HG02981 (cell line): ENCODE measurements around the gene LRP1.

ENCODE experiments used
- ATAC-seq: cut with Tn5 transposase; IDR thresholded peaks from one replicate; pipeline ENCODE4 v1.9.1; 2021; ENCODE audit warnings: mild to moderate bottlenecking, moderate library complexity; ENCODE audit not compliant: unreplicated experiment

Gene LRP1

DNA sequence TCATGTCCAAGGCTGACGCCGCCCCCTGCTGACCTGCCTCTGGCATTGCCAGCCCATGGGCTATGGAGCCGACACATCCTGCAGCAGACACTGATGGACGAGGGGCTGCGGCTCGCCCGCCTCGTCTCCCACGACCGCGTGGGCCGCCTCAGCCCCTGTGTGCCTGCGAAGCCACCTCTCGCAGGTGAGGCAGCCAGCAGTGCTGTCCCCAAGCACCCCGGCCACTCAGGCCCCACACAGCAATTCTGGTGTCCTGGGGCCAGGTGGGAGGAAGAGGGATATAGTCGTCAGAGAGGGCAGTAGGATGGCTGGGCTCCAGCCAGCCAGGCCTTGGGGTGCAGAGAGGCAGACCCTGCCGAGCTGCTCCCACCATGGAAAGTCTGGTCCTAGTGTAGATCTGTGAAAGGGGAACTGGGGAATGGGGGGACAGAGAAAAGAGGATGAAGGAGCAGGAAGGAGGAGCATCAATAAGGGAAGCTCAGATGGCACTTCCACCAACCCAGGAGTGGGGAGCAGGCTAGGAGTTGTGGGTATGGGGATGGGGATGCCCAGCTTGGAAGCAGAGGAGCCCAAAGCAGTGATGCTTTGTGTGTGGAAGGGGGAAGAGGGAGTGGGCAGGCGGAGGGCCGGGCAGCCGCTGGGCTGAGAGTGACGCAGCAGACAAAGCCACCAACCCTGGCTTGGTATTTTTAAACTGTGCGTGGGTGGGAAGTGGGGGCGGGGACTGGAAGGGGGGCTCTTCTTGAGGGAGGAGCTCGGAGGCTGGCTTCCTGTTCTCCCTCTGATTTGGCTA is 34.7 kb upstream of the LRP1 start:
- ATAC-seq = no peak

DNA sequence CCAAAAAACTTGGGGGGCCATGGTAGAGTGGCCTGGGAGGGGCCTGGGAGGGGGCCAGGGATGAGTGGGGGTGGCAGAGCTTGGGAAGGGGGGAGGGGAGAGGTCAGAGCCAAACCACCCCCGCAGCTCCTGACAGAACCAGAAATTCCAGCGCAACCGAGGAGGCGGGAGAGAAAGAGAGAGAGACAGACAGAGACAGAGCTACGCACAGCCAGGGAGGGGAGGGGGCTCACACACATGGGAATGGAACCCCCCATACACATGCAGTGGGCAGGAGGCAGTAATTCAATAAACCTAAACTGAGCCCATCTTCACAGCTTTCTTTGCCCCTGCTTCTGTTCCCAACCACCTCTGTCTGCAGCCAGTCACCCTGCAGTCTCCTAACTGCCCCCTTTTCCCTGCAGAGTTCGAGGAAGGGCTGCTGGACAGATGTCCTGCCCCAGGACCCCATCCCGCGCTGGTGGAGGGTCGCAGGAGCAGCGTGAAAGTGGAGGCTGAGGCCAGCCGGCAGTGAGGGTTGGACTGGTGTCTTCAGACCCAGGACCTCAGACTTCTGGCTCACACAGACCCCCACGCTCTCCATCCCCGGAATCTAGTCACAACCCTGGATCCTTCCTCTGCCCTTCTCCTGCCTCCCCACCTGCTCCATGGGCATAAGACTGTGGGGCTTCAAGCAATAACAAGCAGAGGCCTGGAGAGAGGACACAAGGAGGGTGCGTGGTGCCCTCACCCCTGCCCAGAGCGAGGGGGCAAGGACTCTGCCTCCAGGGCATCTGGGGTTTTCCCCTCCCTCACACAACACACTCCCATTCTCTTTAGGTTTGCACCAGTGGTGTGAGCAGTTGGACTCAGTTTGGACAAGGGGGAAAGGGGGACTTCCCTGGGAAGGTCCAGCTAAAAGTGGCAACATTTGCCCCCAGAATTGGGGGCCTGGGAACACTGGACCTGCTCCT is 33.8 kb upstream of the LRP1 start:
- ATAC-seq = no peak

DNA sequence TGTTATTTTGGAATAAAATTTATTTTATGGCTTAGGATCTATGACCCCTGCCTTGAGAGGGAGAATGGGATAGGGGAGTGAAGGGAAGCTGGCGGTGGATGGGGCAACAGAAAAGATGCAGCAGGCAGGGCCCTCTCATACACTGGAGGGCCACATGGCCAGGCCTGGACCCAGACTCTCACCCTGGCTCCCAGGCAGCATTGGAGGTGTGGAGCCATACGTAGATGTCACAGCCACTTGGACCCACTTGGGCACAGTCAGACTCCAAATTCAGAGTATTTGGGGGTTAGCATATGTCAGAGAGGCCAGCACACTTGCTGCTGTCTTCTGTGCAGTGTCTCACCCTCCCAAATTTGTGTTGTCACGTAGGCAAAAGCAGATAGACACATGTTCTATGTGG is 32.8 kb upstream of the LRP1 start:
- no peak for ATAC-seq

DNA sequence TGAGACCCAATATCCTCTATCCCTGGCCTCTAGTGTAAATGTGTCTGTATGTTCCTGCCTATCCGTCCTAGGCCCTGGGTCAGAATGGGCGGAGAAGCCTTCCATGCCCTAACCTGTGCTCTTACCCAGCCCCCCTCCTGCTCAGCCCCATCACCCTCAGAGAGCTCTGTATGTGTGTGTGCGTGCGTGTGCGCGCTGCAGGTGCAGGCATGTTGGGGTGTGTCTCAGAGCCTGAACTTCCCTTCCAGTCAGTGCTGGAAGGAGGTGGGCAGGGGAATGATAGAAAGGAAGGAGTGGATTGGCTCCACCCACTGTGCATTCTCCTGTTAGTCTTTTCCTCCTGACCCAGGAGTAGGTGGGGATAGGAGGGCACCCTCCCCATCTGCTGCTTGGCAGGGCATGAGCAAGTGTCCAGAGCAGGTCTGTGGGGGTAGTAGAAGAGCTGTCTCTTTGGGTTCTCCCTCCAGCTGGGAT is 32.1 kb upstream of the LRP1 start:
- no peak for ATAC-seq

DNA sequence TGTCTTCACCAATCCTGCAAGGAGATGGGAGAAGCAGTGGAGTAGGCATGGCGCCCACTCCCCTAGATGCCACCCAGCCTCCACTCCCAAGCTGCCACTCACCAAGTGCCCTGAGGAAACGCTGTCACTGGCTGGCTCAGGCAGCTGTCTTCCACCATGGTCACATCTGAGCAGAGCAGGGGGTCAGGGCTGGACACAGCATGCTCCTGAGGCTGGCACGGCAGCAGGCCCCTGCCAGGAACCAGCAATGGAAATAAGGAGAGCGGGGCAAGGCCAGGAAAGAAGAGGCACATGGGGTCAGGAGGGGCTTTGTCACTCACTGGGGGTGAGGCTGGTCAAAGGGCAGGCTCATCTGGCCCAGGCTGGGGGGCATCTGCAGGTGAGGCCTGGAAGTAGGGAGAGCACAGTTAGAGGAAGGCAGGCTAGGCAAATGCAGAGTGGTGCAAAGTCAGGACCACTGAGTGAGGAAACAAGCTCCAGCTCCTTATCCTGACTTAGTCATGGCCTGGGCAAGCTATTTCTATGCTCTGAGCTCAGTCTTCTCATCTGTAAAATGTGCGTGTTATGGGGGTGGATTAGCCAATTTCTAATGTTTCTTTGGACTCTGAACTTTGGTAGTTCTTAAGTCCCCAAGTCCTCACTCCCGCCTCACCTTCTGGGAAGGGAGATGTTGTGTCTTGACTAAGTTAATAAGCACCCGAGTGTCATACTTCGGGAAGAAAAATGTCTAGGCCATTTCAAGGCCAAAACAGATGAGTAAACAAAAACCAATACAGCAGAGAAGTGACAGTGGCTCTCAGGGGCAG is 31.3 kb upstream of the LRP1 start:
- ATAC-seq = no peak

DNA sequence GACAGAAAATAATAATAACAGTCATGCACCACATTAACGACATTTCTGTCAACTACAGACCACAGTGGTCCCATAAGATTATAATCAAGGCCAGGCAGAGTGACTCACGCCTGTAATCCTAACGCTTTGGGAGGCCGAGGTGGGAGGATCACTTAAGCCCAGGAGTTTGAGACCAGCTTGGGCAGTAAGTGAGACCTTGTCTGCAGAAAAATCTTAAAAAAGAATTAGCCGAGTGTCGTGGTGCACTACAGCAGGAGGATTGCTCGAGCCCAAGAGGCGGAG is 30.8 kb upstream of the LRP1 start:
- no peak for ATAC-seq

DNA sequence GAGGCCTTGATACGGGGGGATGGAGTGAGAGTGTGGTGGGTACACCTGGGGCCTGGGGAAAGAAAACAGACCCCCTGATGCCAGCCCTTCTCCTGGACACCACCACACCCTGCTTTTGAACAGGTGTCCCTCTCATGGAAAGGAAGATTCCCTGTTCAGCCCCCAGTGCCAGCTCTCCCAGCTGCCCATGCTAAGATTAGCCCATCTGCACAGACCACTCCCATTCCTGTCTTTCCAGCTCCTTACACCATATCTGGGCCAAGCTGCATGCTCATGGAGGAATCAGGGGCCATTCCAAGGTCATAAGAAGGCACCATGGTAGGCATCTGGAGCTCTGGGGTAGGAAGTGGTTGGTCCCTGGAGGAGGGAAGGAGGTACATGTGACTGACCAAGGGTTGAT is 29.7 kb upstream of the LRP1 start:
- ATAC-seq = no peak

DNA sequence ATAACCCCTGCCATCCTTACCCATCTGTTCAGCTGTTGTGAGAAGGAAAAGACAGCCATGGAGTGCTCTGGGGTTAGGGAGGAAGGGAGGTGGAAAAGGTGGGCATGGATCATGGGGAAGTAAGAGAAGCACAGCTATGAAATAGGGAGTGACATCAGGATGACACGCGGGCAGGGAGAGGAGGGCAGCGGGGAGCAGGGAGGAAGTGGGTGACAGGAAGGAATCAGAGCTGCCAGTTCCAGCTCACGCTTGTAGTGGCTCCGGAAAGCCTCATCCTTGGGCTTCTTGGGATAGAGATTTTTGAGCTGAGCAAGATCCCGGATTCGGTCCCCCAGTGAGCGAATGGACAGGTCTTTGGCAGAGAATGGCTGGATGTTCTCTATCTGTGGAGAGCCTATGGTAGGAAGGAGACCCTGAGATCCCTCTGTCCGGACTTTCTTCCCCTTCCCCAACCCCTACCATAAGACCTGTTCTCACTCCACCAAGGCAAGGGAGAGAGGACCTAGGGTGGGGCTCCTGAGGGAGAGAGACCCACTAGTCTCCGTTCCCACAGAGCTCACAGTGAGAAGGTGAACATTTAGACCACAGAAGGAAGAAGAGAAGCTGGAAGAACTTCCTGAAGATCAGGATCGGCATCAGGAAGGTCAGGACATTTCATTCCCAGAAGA is 29.1 kb upstream of the LRP1 start:
- ATAC-seq = no peak

DNA sequence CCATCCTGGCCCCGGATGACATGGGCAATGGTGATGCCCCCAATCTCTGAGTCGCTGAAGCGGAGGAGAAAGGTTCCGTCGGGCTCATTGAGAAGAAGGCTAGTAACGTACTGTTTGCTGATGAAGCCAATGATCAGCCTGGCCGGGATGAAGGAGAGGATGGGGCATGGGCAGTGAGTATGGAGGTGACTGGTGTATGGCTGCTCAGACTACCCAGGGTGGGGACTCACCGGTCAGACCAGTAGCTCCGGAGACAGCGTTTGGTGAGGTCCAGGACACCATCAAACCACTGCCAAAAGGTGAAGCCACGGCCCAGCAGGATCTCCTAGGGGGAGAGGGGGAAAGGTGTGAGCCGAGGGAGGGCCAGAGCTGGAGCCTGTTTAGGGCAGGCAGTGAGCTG is 28.5 kb upstream of the LRP1 start:
- ATAC-seq = no peak

DNA sequence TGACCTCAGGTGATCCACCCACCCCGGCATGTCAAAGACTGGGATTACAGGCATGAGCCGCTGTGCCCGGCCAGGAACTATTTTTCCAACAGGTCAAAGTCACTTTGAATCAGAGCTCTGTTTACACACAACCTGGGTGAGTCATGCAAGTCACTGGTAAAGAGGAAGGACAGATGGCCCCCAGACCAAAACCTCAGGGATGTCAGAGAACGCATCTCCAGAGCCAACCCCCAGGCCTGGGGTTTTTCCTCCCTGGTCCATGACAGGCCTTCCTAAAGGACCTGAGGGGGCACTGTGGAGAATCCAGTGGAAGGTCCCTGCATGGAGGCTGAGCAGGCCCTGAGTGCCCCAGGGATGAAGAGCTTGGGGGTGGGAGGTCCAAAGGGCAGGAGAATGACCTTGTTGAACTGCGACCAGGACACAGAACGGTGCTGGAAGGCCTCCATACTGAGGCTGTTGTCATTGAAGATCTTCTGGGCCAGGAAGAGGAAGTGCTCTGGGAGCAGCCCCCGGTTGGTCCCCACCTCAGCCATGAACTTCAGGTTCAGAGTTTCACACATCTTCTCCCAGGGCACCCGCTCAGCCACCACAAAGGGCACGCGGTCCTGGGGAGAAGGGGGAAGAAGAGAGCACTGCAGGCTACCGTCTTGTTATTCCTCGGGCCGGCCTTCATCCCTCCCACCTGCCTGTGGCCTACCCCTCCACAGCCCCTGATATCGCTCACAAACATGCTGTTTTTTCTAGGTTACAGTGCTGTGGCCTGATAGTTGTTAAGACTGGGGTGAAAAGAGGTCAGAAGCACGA is 26.2 kb upstream of the LRP1 start:
- no peak for ATAC-seq

DNA sequence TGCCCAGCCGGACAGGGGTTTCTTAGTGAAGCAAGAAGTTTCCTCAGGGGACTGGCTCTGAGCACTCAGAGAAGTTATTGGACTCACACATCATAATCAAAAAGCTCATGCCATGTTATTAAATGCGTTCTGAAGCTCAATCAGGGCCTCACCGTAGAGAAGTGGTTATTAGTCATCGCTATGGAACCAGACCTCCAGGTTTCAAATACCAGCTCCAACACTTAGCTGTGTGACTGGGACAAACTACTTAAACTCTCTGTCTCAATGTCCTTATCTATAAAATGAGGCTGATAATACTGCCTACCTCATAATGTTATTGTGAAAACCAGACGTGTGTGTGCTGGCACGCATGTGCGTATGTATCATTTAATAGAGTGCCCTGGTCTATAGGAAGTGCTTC is 24.4 kb upstream of the LRP1 start:
- ATAC-seq = no peak

DNA sequence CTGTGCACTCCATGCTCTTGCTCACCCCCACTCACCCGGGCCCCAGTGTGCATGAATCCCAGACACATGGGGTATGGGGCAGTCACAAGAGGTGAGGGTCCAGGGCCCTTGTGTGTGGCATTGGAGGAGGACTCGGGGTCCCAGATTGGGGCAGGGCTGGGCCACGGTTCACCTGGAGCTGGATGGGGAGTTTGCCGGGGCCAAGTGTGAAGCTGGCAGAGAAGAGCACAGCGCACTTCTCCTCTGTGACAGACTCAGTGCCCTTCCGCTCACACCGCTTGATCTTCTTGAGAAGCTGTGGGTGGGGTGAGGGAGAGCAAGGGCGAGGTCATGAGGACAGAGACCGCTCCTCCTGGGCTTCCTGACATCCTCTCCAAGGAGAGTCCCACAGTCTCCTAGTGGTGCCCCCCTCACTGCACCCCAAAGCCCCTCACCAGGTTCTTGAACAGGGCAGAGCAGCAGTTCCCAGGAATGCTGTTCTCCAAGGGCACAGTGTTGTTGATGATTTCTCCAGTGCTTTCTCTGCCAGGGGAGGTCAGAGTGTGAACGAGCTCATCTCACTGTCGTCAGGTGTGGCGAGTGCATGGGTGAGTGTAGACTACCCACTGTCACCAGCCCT is 23.9 kb upstream of the LRP1 start:
- no peak for ATAC-seq

DNA sequence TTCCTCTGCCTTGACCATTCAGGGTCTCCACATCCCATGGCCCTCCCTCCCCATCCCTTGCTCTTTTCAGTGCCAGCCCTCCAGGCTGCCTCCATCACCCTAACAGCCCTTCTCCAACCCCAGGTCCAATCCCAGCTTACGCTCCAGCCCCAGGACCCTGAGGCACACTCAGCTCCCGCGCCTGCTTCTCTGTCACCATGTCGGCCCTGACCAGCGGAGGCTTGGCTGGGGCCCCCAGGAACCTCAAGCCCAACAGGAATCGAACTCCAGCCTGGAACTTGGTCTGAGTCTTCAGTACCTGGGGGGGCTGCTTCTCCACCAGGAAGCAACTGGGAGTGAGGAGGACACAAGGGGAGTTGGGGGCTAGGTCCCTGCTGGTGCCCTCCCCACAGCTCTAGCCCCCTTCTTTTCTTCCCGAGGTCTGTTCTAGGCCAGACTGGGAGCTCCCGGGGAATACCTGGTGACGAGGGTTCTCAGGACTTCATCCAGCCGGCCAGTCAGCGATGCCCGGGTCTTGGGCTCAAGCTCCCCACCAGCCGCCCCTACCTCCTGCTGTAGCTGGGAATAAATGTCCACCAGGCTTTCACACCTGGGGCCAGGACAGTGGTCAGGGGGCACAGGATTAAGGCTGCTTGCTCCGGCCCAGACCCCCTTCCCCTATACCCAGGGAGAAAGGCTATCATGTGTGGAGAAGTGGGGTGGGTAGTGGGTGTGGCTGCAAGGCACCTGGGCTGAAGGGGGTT is 23.1 kb upstream of the LRP1 start:
- ATAC-seq = no peak

DNA sequence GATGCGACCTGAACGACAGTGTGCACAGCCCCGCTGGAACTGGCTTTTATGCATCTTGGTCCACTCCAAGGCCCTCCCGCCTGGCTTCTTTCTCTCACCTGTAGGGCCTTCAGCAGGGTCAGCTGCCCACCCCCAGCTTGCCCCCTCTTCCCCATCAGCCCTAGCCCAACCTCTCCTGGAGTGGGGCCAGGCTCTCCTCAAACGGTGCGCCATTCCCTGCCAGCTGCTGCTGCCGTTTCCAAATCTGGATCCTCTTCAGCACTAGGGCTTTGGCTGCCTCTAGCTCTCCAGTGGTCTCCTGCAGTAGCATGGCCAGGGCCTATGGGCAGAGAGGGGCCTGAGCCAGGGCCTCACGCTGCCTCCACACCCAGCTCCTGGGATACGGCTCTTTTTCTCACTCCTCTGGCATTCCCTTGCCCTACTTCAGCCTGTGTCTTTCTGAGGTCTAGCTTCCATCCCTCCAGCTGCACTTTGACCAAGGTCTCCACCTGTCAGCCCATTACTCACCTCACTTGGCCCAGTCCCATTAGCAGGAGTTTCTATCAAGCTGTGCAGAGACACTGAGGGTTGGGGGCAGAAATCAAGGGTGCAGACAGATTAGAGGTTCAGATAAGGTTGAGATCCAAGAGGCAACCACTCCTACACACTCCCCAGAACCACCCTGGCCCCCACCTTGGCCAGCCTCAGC is 22.1 kb upstream of the LRP1 start:
- ATAC-seq = no peak

DNA sequence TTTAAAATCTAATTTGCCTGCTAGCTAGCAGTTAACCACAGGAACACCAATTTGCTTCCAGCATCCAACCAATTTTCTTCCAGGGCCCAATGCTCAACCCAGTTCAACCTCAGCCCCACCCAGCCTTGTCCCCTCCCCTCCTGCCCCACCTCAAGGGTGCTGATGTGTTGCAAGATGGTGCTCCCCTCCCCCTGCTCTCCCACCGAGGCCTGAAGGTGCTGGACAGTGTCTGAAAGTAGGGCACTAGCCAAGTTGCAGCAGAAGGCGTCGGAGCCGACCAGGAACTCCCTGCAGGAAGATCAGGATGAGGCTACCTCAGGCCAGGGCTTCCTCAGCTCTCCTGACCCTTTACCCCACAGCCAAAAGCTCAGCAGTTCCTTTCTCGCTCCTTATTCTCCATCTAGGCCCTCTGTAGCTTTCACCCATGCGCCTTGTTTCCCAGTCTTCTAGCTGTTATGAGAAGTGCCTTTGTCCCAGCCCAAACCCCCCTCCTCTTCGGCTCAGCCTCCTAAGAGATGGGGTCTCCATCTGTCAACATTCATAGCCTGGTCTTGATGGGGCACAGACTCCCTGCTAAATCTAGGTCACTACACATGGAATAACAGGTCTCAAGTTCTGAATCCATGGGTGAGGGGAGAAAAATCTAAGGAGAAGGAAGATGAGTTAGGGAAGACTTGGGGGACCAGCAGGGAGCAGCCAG is 20.7 kb upstream of the LRP1 start:
- no peak for ATAC-seq

DNA sequence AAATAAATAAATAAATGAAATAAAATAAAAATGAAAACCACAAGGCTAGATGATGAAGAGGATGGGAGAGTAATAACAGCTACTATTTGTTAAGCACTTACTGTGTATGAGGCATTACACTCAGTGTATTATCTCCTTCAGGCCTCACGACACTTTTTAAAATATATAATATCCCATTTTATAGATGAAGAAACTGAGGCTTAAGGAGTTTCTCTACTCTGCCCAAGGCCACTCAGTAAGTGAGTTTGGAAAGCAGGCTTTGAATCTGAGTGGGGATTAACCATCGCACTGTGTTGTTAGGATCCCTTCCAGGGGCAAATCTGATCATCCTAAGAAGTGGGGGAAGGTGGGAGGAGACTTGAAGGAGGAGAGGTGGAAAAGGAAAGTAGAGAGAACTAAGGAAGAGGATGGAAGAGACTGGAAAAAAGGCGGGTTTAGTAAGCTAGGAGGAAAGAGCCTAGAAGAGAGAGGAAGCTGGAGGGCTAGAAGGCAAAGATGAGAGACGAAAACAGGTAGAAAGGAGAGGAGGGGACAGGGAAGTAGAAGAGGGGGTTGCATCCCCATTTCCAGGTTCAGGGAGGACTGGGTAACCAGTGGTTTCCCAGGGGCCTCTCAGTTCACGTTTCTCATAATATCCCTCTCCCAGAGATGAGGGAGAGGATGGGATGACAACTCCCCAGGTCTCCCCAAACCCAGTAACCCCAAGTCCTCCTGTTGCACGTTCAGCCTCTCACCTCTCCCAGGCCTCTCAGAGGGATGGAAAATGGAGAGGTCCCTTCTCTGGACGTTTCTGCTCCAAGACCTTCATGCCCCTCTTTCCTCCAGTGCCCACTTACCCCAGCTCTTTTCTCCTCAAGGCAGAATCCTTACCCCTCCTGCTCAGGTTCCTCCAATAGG is 18.8 kb upstream of the LRP1 start:
- ATAC-seq = no peak
